ENCODE results near the gene B3GALT5.

- TF ChIP-seq CTCF (IDR thresholded peaks at IDR 0.05) (no peak), NPAS2 (CRISPR knock-in tag; IDR thresholded peaks at IDR 0.05; ENCODE audit: borderline replicate concordance) (no peak), SMC3 (IDR thresholded peaks at IDR 0.05) (no peak), EP300 (IDR thresholded peaks at IDR 0.05) (no peak), CEBPB (IDR thresholded peaks at IDR 0.05) (no peak), EHMT2 (IDR thresholded peaks at IDR 0.05; ENCODE audit: low read depth) (no peak), RAD21 (conservative IDR thresholded peaks at IDR 0.05 in 1 of 2, IDR thresholded peaks at IDR 0.05 in 1 of 2) (no peak), REST (IDR thresholded peaks at IDR 0.05) (no peak)
Measured at GRCh38 chr21:39616211-39616772, 3.6 kb downstream of the B3GALT5 start.
